Loucy (cell line): Measurements from ENCODE around the gene RXRG.

ENCODE experiments used
- H2AFZ ChIP-seq: fragments of 200-600 bp; sonication (generic); 2 replicates; pipeline ENCODE4 v1.6.0; 2016; ENCODE audit warnings: antibody characterized with exemption, mild to moderate bottlenecking, low read length, moderate library complexity
- H3F3A ChIP-seq: fragments of 200-600 bp; 2 replicates; pipeline ENCODE4 v1.6.0; 2016; ENCODE audit warnings: antibody characterized with exemption, low read depth, mild to moderate bottlenecking
- H3K27me3 ChIP-seq: fragments of 200-600 bp; sonication (generic); 2 replicates; pipeline ENCODE4 v1.6.1; 2014; ENCODE audit warnings: low read length, mild to moderate bottlenecking; ENCODE audit not compliant: insufficient read depth, poor library complexity, severe bottlenecking
- H3K36me3 ChIP-seq: fragments of 200-600 bp; sonication (generic); 2 replicates; pipeline ENCODE4 v1.6.1; 2016; ENCODE audit warnings: low read length; ENCODE audit not compliant: insufficient read depth
- H3K4me1 ChIP-seq: fragments of 200-600 bp; sonication (generic); 2 replicates; pipeline ENCODE4 v1.5.1; 2014; ENCODE audit warnings: low read length, mild to moderate bottlenecking; ENCODE audit not compliant: insufficient read depth, poor library complexity, severe bottlenecking
- H3K4me2 ChIP-seq: fragments of 200-600 bp; sonication (generic); 2 replicates; pipeline ENCODE4 v1.6.0; 2014; ENCODE audit warnings: antibody characterized with exemption, low read length, low read depth, mild to moderate bottlenecking; ENCODE audit not compliant: poor library complexity, severe bottlenecking
- H3K4me3 ChIP-seq: fragments of 200-600 bp; sonication (generic); 2 replicates; pipeline ENCODE4 v1.5.1; 2014; ENCODE audit warnings: low read length, mild to moderate bottlenecking, mixed read lengths; ENCODE audit not compliant: poor library complexity, severe bottlenecking
- H3K79me2 ChIP-seq: fragments of 200-600 bp; sonication (generic); 2 replicates; pipeline ENCODE4 v1.6.1; 2014; ENCODE audit warnings: low read length; ENCODE audit not compliant: insufficient read depth
- H3K9ac ChIP-seq: fragments of 200-600 bp; sonication (generic); 2 replicates; pipeline ENCODE4 v1.6.0; 2014; ENCODE audit warnings: mild to moderate bottlenecking, low read depth, low read length, moderate library complexity; ENCODE audit not compliant: poor library complexity, severe bottlenecking
- H3K9me2 ChIP-seq: fragments of 200-600 bp; sonication (generic); replicated peaks from 2 replicates; pipeline ENCODE4 v1.6.1; 2016; ENCODE audit warnings: low read depth, low read length, mixed read lengths
- H3K9me3 ChIP-seq: fragments of 200-600 bp; sonication (generic); 2 replicates; pipeline ENCODE4 v1.6.1; 2014; ENCODE audit warnings: mild to moderate bottlenecking, antibody characterized with exemption, low read length, low read depth; ENCODE audit not compliant: insufficient read depth
- H4K20me1 ChIP-seq: fragments of 200-600 bp; sonication (generic); 2 replicates; pipeline ENCODE4 v1.6.0; 2014; ENCODE audit warnings: antibody characterized with exemption, low read length, mild to moderate bottlenecking; ENCODE audit not compliant: insufficient read depth, poor library complexity, severe bottlenecking
- CTCF ChIP-seq: fragments of 200-600 bp; sonication (generic); conservative IDR thresholded peaks from 2 replicates; pipeline ENCODE4 v1.5.1; 2014; ENCODE audit warnings: mild to moderate bottlenecking, antibody characterized with exemption, low read length
- EZH2phosphoT487 ChIP-seq: fragments of 200-600 bp; IDR thresholded peaks from 2 replicates; pipeline ENCODE4 v1.6.1; 2018; ENCODE audit warnings: antibody characterized with exemption, mild to moderate bottlenecking, moderate library complexity, borderline replicate concordance

RXRG gene

GRCh38 chr1:165389609-165390008 is 55.3 kb downstream of the RXRG start:
- Histone ChIP-seq H3K9me2 (no peaks in the 10 kb centered on the region), H3K9ac (no peak overlapping the region), H2AFZ (no peak overlapping the region), H3K79me2 (no peaks in the 10 kb centered on the region), H3K27me3 (peaks cover 90% of the 10 kb centered on the region), H3F3A (no peaks in the 10 kb centered on the region), H3K4me2 (no peak overlapping the region), H3K4me3 (no peak overlapping the region), H4K20me1 (peaks cover 8% of the 10 kb centered on the region), H3K36me3 (no peaks in the 10 kb centered on the region), H3K9me3 (no peaks in the 10 kb centered on the region), H3K4me1 (peaks cover 5% of the 10 kb centered on the region)
- TF ChIP-seq CTCF (no peak), EZH2phosphoT487 (no peak)

- Histone ChIP-seq H3K9me2 (no peaks in the 10 kb centered on the region), H3K4me1 (no peaks in the 10 kb centered on the region), H3K4me3 (no peak overlapping the region), H2AFZ (no peak overlapping the region), H3K4me2 (no peak overlapping the region), H4K20me1 (peaks cover 2% of the 10 kb centered on the region), H3K27me3 (peaks cover 89% of the 10 kb centered on the region), H3F3A (no peaks in the 10 kb centered on the region), H3K79me2 (no peaks in the 10 kb centered on the region), H3K9me3 (no peaks in the 10 kb centered on the region), H3K36me3 (no peaks in the 10 kb centered on the region), H3K9ac (no peak overlapping the region)
- no peak for TF ChIP-seq EZH2phosphoT487
- no peak for TF ChIP-seq CTCF
These were observed 57.0 kb downstream of the RXRG start for GRCh38 chr1:165387961-165388360.

GRCh38 chr1:165387505-165387904 is 57.4 kb downstream of the RXRG start:
- H3K79me2 ChIP-seq: no peaks in the 10 kb centered on the region
- peaks cover 2% of the 10 kb centered on the region for H4K20me1 ChIP-seq
- H3K9ac ChIP-seq: no peak overlapping the region
- H3K36me3 ChIP-seq: no peaks in the 10 kb centered on the region
- no peaks in the 10 kb centered on the region for H3F3A ChIP-seq
- no peak overlapping the region for H3K4me3 ChIP-seq
- H3K4me2 ChIP-seq: no peak overlapping the region
- no peaks in the 10 kb centered on the region for H3K9me3 ChIP-seq
- H3K9me2 ChIP-seq: no peaks in the 10 kb centered on the region
- no peak for TF ChIP-seq EZH2phosphoT487
- TF ChIP-seq CTCF: no peak
- no peaks in the 10 kb centered on the region for H3K4me1 ChIP-seq
- H3K27me3 ChIP-seq: peaks cover 87% of the 10 kb centered on the region
- no peak overlapping the region for H2AFZ ChIP-seq
